ENCODE measurements around the gene ALKBH7.

DNA sequence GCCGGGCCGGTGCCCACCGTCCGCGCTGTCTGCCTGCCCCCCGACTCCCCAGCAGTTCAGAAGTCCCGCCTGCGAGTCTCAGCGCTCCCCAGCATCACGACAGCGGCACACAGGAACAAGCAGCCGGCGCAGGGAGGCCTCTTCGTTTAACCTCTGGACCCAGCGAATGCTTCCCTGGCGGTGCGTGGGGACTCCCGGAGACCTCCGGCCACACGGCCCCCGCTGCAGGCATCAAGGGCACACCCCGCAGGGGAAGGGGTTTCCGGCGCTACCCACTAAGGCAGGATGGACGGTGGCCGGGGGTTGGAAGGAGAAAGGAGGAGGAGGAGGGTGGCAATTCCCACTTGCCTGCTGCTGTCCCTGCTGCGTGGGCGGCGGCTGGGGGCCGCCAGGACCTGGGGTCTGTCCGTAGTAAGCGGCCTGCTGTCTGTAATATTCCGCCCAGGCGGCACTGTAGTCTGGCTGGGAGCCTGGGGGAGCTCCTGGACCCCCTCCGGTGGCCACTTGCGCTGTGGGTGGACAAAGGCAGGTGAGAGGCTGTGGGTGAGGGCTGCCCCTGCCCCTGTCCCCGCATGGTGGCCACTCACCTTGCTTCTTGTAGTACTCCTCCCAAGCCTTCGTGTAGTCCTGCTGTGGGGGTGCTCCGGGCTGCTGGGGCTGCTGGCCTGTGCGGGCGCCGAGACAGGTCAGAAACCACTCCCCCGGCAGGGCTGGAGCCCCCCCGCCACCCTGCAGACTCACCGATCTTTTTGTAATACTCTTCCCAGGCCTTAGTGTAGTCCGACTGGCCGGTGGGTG lies 42.4 kb downstream of the ALKBH7 start:
- no peak for TF ChIP-seq POLR2AphosphoS5 (IDR thresholded peaks at IDR 0.05; ENCODE audit: low read depth, low read length)
- TF ChIP-seq SIN3A (IDR thresholded peaks at IDR 0.05; ENCODE audit: borderline replicate concordance, insufficient read depth, low read length): no peak
- TF ChIP-seq, protein P1, sequence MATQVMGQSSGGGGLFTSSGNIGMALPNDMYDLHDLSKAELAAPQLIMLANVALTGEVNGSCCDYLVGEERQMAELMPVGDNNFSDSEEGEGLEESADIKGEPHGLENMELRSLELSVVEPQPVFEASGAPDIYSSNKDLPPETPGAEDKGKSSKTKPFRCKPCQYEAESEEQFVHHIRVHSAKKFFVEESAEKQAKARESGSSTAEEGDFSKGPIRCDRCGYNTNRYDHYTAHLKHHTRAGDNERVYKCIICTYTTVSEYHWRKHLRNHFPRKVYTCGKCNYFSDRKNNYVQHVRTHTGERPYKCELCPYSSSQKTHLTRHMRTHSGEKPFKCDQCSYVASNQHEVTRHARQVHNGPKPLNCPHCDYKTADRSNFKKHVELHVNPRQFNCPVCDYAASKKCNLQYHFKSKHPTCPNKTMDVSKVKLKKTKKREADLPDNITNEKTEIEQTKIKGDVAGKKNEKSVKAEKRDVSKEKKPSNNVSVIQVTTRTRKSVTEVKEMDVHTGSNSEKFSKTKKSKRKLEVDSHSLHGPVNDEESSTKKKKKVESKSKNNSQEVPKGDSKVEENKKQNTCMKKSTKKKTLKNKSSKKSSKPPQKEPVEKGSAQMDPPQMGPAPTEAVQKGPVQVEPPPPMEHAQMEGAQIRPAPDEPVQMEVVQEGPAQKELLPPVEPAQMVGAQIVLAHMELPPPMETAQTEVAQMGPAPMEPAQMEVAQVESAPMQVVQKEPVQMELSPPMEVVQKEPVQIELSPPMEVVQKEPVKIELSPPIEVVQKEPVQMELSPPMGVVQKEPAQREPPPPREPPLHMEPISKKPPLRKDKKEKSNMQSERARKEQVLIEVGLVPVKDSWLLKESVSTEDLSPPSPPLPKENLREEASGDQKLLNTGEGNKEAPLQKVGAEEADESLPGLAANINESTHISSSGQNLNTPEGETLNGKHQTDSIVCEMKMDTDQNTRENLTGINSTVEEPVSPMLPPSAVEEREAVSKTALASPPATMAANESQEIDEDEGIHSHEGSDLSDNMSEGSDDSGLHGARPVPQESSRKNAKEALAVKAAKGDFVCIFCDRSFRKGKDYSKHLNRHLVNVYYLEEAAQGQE (IDR thresholded peaks at IDR 0.05; ENCODE audit: insufficient read depth in 1 of 2, low read depth in 2 of 2, low read length in 2 of 2): no peak
- TF ChIP-seq FOXP2 (optimal IDR thresholded peaks at IDR 0.05; ENCODE audit: borderline replicate concordance, extremely low read depth, extremely low read length, insufficient read depth): no peak
- TF ChIP-seq TAF1 (IDR thresholded peaks at IDR 0.05; ENCODE audit: borderline replicate concordance, insufficient read depth, low read length): no peak

Data from PFSK-1 (cell line).